ENCODE measurements around the gene HS2ST1. TPM values are rescaled to one million over a fixed set of nuclear protein-coding genes. Genes with fewer than 3 reads are reported as not detected.

Gene HS2ST1
- total and polyA plus RNA-seq, 2 donors (not counting 1 experiment from before 2014, with no cell fraction given) = 19.2 to 22.5 TPM

DNA sequence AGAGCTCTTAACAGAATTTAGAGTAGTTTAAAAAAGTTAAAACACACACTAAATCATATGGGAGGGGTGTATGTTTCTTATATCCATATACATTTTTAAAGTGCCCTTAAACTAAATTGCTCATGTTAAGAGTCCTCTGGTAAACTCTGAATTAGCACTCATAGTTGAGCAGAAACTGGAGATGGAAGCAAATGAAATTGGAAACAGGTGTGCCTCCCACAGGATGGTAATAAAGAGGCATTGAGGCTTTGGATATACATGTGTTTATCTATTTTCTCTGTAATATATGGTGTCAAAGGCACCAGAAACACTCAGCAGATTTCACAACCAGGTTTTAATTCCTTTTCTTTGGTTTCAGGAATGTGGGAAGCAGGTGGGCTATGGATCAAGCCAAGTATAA is 188.6 kb downstream of the HS2ST1 start:
- no peaks in the 10 kb centered on the region for H3K9me3 ChIP-seq (ENCODE audit: control insufficient read depth, insufficient read depth, low read depth, low read length)
- H3K4me1 ChIP-seq (ENCODE audit: control insufficient read depth, extremely low read depth, insufficient read depth, low read length) = no peaks in the 10 kb centered on the region
- DNase-seq (ENCODE audit: low read depth in 2 of 2) = no peak
- no peaks in the 10 kb centered on the region for H4K20me1 ChIP-seq (ENCODE audit: control insufficient read depth, extremely low read depth, insufficient read depth, low read length)
- no peak for TF ChIP-seq EZH2 (IDR thresholded peaks at IDR 0.05; ENCODE audit: low read length, missing control alignments)
- TF ChIP-seq, protein P1, sequence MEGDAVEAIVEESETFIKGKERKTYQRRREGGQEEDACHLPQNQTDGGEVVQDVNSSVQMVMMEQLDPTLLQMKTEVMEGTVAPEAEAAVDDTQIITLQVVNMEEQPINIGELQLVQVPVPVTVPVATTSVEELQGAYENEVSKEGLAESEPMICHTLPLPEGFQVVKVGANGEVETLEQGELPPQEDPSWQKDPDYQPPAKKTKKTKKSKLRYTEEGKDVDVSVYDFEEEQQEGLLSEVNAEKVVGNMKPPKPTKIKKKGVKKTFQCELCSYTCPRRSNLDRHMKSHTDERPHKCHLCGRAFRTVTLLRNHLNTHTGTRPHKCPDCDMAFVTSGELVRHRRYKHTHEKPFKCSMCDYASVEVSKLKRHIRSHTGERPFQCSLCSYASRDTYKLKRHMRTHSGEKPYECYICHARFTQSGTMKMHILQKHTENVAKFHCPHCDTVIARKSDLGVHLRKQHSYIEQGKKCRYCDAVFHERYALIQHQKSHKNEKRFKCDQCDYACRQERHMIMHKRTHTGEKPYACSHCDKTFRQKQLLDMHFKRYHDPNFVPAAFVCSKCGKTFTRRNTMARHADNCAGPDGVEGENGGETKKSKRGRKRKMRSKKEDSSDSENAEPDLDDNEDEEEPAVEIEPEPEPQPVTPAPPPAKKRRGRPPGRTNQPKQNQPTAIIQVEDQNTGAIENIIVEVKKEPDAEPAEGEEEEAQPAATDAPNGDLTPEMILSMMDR (conservative IDR thresholded peaks at IDR 0.05 in 1 of 2, IDR thresholded peaks at IDR 0.05 in 1 of 2; ENCODE audit: low read depth in 1 of 2, low read length in 2 of 2) = no peak
- no peaks in the 10 kb centered on the region for H3K27me3 ChIP-seq (ENCODE audit: control insufficient read depth, insufficient read depth, low read length)
- H2AFZ ChIP-seq (ENCODE audit: low read length) = no peak overlapping the region
- no peak overlapping the region for H3K27ac ChIP-seq (ENCODE audit: insufficient read depth, low read length)
- no peaks in the 10 kb centered on the region for H3K36me3 ChIP-seq (ENCODE audit: control insufficient read depth, insufficient read depth, low read length)
- H3K9ac ChIP-seq (ENCODE audit: insufficient read depth, low read length) = no peak overlapping the region
- no peak overlapping the region for H3K4me3 ChIP-seq (replicated peaks in 1 of 4; ENCODE audit: control extremely low read depth in 1 of 4, insufficient read depth in 1 of 4, low read depth in 3 of 4, low read length in 4 of 4)
- no peaks in the 10 kb centered on the region for H3K79me2 ChIP-seq (ENCODE audit: control insufficient read depth, insufficient read depth, low read length)
- no peak overlapping the region for H3K4me2 ChIP-seq (ENCODE audit: extremely low read depth, insufficient read depth, low read length)

DNA sequence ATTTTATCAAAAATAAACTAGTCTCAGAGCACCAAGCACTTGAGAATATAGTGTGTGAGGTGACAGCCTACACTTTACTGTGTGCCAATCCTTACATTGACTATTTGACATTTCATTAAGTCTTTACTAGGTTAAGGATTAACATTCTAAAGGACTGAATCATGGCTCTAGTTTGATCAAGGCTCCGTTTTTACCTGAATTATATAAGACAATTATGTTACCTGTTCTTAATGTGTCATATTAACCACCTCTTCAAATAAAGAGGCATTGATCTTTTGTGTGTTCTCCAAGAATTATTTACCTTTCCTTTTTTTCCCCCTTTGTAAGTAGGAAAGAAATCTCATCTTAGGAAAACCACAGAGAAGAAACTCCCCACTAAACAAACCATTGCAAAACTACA is 189.7 kb downstream of the HS2ST1 start:
- no peak overlapping the region for H3K4me2 ChIP-seq (ENCODE audit: extremely low read depth, insufficient read depth, low read length)
- H3K9ac ChIP-seq (ENCODE audit: insufficient read depth, low read length) = no peak overlapping the region
- H3K9me3 ChIP-seq (ENCODE audit: control insufficient read depth, insufficient read depth, low read depth, low read length) = no peaks in the 10 kb centered on the region
- H3K27ac ChIP-seq (ENCODE audit: insufficient read depth, low read length) = no peak overlapping the region
- no peaks in the 10 kb centered on the region for H3K79me2 ChIP-seq (ENCODE audit: control insufficient read depth, insufficient read depth, low read length)
- no peaks in the 10 kb centered on the region for H4K20me1 ChIP-seq (ENCODE audit: control insufficient read depth, extremely low read depth, insufficient read depth, low read length)
- H3K27me3 ChIP-seq (ENCODE audit: control insufficient read depth, insufficient read depth, low read length) = no peaks in the 10 kb centered on the region
- no peak overlapping the region for H2AFZ ChIP-seq (ENCODE audit: low read length)
- H3K36me3 ChIP-seq (ENCODE audit: control insufficient read depth, insufficient read depth, low read length) = no peaks in the 10 kb centered on the region
- H3K4me1 ChIP-seq (ENCODE audit: control insufficient read depth, extremely low read depth, insufficient read depth, low read length) = no peaks in the 10 kb centered on the region
- no peak overlapping the region for H3K4me3 ChIP-seq (replicated peaks in 1 of 4; ENCODE audit: control extremely low read depth in 1 of 4, insufficient read depth in 1 of 4, low read depth in 3 of 4, low read length in 4 of 4)
- DNase-seq (ENCODE audit: low read depth in 2 of 2) = no peak
- TF ChIP-seq, protein P1 (conservative IDR thresholded peaks at IDR 0.05 in 1 of 2, IDR thresholded peaks at IDR 0.05 in 1 of 2; ENCODE audit: low read depth in 1 of 2, low read length in 2 of 2) = no peak
- no peak for TF ChIP-seq EZH2 (IDR thresholded peaks at IDR 0.05; ENCODE audit: low read length, missing control alignments)

DNA sequence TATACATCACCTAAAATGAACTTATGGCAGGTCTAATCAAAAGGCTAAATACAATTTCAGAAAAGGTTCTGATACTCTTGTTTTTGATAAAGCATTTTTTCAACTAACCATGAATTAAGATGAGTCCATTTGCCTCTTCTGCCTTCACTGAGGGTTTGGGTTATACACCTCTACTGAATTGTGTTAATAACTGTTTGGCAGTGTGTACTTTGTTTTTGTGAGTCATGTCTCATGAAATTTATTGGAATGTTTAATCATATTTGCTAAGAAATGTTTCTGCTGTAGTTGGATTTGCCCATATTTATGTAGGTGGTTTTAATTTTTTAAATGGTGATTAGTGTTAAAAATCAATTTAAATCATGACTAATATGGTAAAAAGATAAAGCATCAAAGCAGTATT is 190.5 kb downstream of the HS2ST1 start:
- Histone ChIP-seq H3K9ac (ENCODE audit: insufficient read depth, low read length) (no peak overlapping the region), H3K4me1 (ENCODE audit: control insufficient read depth, extremely low read depth, insufficient read depth, low read length) (no peaks in the 10 kb centered on the region), H3K9me3 (ENCODE audit: control insufficient read depth, insufficient read depth, low read depth, low read length) (no peaks in the 10 kb centered on the region), H3K27ac (ENCODE audit: insufficient read depth, low read length) (no peak overlapping the region), H3K36me3 (ENCODE audit: control insufficient read depth, insufficient read depth, low read length) (no peaks in the 10 kb centered on the region), H3K4me3 (replicated peaks in 1 of 4; ENCODE audit: control extremely low read depth in 1 of 4, insufficient read depth in 1 of 4, low read depth in 3 of 4, low read length in 4 of 4) (no peak overlapping the region), H4K20me1 (ENCODE audit: control insufficient read depth, extremely low read depth, insufficient read depth, low read length) (no peaks in the 10 kb centered on the region), H3K4me2 (ENCODE audit: extremely low read depth, insufficient read depth, low read length) (no peak overlapping the region), H3K27me3 (ENCODE audit: control insufficient read depth, insufficient read depth, low read length) (no peaks in the 10 kb centered on the region), H2AFZ (ENCODE audit: low read length) (no peak overlapping the region), H3K79me2 (ENCODE audit: control insufficient read depth, insufficient read depth, low read length) (no peaks in the 10 kb centered on the region)
- DNase-seq (ENCODE audit: low read depth in 2 of 2) = no peak
- TF ChIP-seq EZH2 (IDR thresholded peaks at IDR 0.05; ENCODE audit: low read length, missing control alignments) = no peak
- TF ChIP-seq, protein P1 (conservative IDR thresholded peaks at IDR 0.05 in 1 of 2, IDR thresholded peaks at IDR 0.05 in 1 of 2; ENCODE audit: low read depth in 1 of 2, low read length in 2 of 2) = no peak
